IMR-90 (cell line): Measurements from ENCODE around the gene PTPRN2. TPM values are rescaled to one million over a fixed set of nuclear protein-coding genes. Genes with fewer than 3 reads are reported as not detected.

Source experiments
- ATAC-seq: fragments of 200-7000 bp; cut with Tn5 transposase; 2 replicates; pipeline ENCODE4 v1.9.1; 2020; ENCODE audit warnings: low read depth, mild to moderate bottlenecking, moderate library complexity
- BruUV-seq: library from RNA; stranded (reverse); fragments of 400-500 nt; replicated peaks from 2 replicates; lab custom pipeline; 2021; lab: Mats Ljungman, UMichigan
- CTCF ChIA-PET: fragments of 300-600 bp; formaldehyde crosslinking; extraction: SDS; loops from one replicate; lab custom pipeline; 2021; ENCODE audit warnings: antibody characterized with exemption; lab: Yijun Ruan, JAX
- POLR2A ChIA-PET: fragments of 300-600 bp; sonication (Branson Sonifier 250); formaldehyde crosslinking; loops from one replicate; lab custom pipeline; 2022; ENCODE audit warnings: antibody characterized with exemption; ENCODE audit not compliant: unreplicated experiment; lab: Charles Lee
- DNase-seq: peaks from one replicate; pipeline ENCODE4 v3.0.0; 2013
- H2AFZ ChIP-seq: replicated peaks from 2 replicates; pipeline ENCODE3; 2013; ENCODE audit warnings: low read length, mild to moderate bottlenecking; ENCODE audit not compliant: poor library complexity
- H2AK5ac ChIP-seq: 2 replicates; pipeline ENCODE4 v1.6.1; 2013; ENCODE audit warnings: low read depth, low read length, inconsistent platforms
- H2AK9ac ChIP-seq: replicated peaks from 2 replicates; pipeline ENCODE3; 2013; ENCODE audit warnings: mild to moderate bottlenecking, low read depth, low read length, moderate library complexity; ENCODE audit not compliant: poor library complexity
- H2BK120ac ChIP-seq: 2 replicates; pipeline ENCODE4 v1.6.1; 2013; ENCODE audit warnings: low read depth, low read length, inconsistent platforms
- H2BK15ac ChIP-seq: 3 replicates; pipeline ENCODE4 v1.6.1; 2013; ENCODE audit warnings: low read depth, low read length, inconsistent platforms
- H2BK20ac ChIP-seq: 2 replicates; pipeline ENCODE4 v1.6.1; 2013; ENCODE audit warnings: low read depth, mild to moderate bottlenecking, inconsistent platforms, low read length, moderate library complexity
- H2BK5ac ChIP-seq: 2 replicates; pipeline ENCODE4 v1.6.1; 2013; ENCODE audit warnings: mild to moderate bottlenecking, low read depth, low read length, inconsistent platforms; ENCODE audit not compliant: poor library complexity, severe bottlenecking
- H3K14ac ChIP-seq: replicated peaks from 2 replicates; pipeline ENCODE4 v1.6.1; 2013; ENCODE audit warnings: low read depth, low read length, inconsistent platforms
- H3K18ac ChIP-seq: 2 replicates; pipeline ENCODE4 v1.6.1; 2013; ENCODE audit warnings: low read depth, low read length, control low read depth
- H3K23ac ChIP-seq: 2 replicates; pipeline ENCODE4 v1.6.1; 2013; ENCODE audit warnings: low read depth, low read length, inconsistent platforms
- H3K27ac ChIP-seq: 2 replicates; pipeline ENCODE4 v1.5.1; 2013; ENCODE audit warnings: mild to moderate bottlenecking, control low read depth, low read length; ENCODE audit not compliant: insufficient read depth
- H3K27me3 ChIP-seq: 2 replicates; pipeline ENCODE4 v1.6.1; 2013; ENCODE audit warnings: low read length; ENCODE audit not compliant: control insufficient read depth, insufficient read depth
- H3K36me3 ChIP-seq: 2 replicates; pipeline ENCODE4 v1.6.1; 2013; ENCODE audit warnings: low read length, mixed read lengths; ENCODE audit not compliant: control insufficient read depth, insufficient read depth
- H3K4ac ChIP-seq: 2 replicates; pipeline ENCODE4 v1.6.1; 2013; ENCODE audit warnings: low read depth, low read length, inconsistent platforms
- H3K4me1 ChIP-seq: 2 replicates; pipeline ENCODE4 v1.6.1; 2013; ENCODE audit warnings: low read length, mixed read lengths; ENCODE audit not compliant: control insufficient read depth, insufficient read depth
- H3K4me2 ChIP-seq: 2 replicates; pipeline ENCODE4 v1.6.1; 2013; ENCODE audit warnings: low read depth, mild to moderate bottlenecking, control low read depth, low read length, moderate library complexity
- H3K4me3 ChIP-seq: 2 replicates; pipeline ENCODE4 v1.5.1; 2013; ENCODE audit warnings: low read depth, mild to moderate bottlenecking, control low read depth, low read length, moderate library complexity; ENCODE audit not compliant: insufficient read depth
- H3K56ac ChIP-seq: 2 replicates; pipeline ENCODE4 v1.6.1; 2013; ENCODE audit warnings: low read length, inconsistent platforms; ENCODE audit not compliant: insufficient read depth; ENCODE audit errors: extremely low read depth
- H3K79me1 ChIP-seq, 2 experiments: 2 replicates each; pipeline ENCODE4 v1.6.1; 2013; ENCODE audit warnings: low read length in 2 of 2, inconsistent platforms in 1 of 2, low read depth in 1 of 2
- H3K9ac ChIP-seq: 2 replicates; pipeline ENCODE4 v1.6.1; 2013; ENCODE audit warnings: low read depth, low read length, control low read depth
- H3K9me1 ChIP-seq: 2 replicates; pipeline ENCODE4 v1.6.1; 2013; ENCODE audit warnings: low read length, inconsistent platforms; ENCODE audit not compliant: insufficient read depth
- H3K9me3 ChIP-seq: 2 replicates; pipeline ENCODE4 v1.6.1; 2013; ENCODE audit warnings: low read length; ENCODE audit not compliant: control insufficient read depth, insufficient read depth
- H4K20me1 ChIP-seq: 2 replicates; pipeline ENCODE4 v1.6.1; 2013; ENCODE audit warnings: low read length, inconsistent platforms; ENCODE audit not compliant: insufficient read depth
- H4K5ac ChIP-seq: 2 replicates; pipeline ENCODE4 v1.6.1; 2013; ENCODE audit warnings: mild to moderate bottlenecking, low read depth, low read length, control low read depth
- H4K8ac ChIP-seq, 2 experiments: 2 replicates each; pipeline ENCODE4 v1.6.1; 2013; ENCODE audit warnings: low read depth in 2 of 2, low read length in 2 of 2, control low read depth in 1 of 2, inconsistent platforms in 1 of 2
- H4K91ac ChIP-seq: 2 replicates; pipeline ENCODE4 v1.6.1; 2013; ENCODE audit warnings: low read depth, low read length, inconsistent platforms; ENCODE audit not compliant: insufficient read depth
- BHLHE40 ChIP-seq: fragments of 150-350 bp; IDR thresholded peaks from 2 replicates; pipeline ENCODE4 v1.6.1; 2016; ENCODE audit warnings: mild to moderate bottlenecking, low read depth, low read length
- CEBPB ChIP-seq: IDR thresholded peaks from 2 replicates; pipeline ENCODE4 v1.6.1; 2012; ENCODE audit warnings: low read depth, low read length, improper control_type of control experiment
- CHD1 ChIP-seq: IDR thresholded peaks from 2 replicates; pipeline ENCODE4 v1.6.1; 2012; ENCODE audit warnings: low read depth, low read length, improper control_type of control experiment
- FOS ChIP-seq: fragments of 150-350 bp; IDR thresholded peaks from 2 replicates; pipeline ENCODE4 v1.6.1; 2016; ENCODE audit warnings: low read depth, low read length
- MAFK ChIP-seq: IDR thresholded peaks from 2 replicates; pipeline ENCODE4 v1.6.1; 2012; ENCODE audit warnings: low read depth, low read length, improper control_type of control experiment
- MAZ ChIP-seq: IDR thresholded peaks from 2 replicates; pipeline ENCODE4 v1.6.1; 2012; ENCODE audit warnings: low read depth, mild to moderate bottlenecking, low read length, improper control_type of control experiment, moderate library complexity, borderline replicate concordance
- MXI1 ChIP-seq: IDR thresholded peaks from 2 replicates; pipeline ENCODE4 v1.6.1; 2012; ENCODE audit warnings: low read depth, mild to moderate bottlenecking, low read length, moderate library complexity, borderline replicate concordance
- NFE2L2 ChIP-seq: fragments of 150-350 bp; IDR thresholded peaks from 2 replicates; pipeline ENCODE4 v1.6.1; 2016; ENCODE audit warnings: low read depth, mild to moderate bottlenecking, low read length
- POLR2A ChIP-seq: IDR thresholded peaks from 2 replicates; pipeline ENCODE4 v1.6.1; 2012; ENCODE audit warnings: mild to moderate bottlenecking, low read depth, low read length
- RAD21 ChIP-seq: IDR thresholded peaks from 2 replicates; pipeline ENCODE4 v1.6.1; 2012; ENCODE audit warnings: low read length, improper control_type of control experiment
- RCOR1 ChIP-seq: IDR thresholded peaks from 2 replicates; pipeline ENCODE4 v1.6.1; 2012; ENCODE audit warnings: mild to moderate bottlenecking, low read length, improper control_type of control experiment; ENCODE audit not compliant: insufficient replicate concordance
- RFX5 ChIP-seq: IDR thresholded peaks from 2 replicates; pipeline ENCODE4 v1.8.0; 2012; ENCODE audit warnings: low read depth, mild to moderate bottlenecking, low read length, moderate library complexity
- SMC3 ChIP-seq: fragments of 150-350 bp; IDR thresholded peaks from 2 replicates; pipeline ENCODE4 v1.6.1; 2016; ENCODE audit warnings: low read depth, mild to moderate bottlenecking, antibody characterized with exemption, low read length, moderate library complexity
- WGBS, 2 experiments: methylation state at CpG; one replicate each; pipeline versions ENCODE4 v1.1.5 to v1.1.7; 2013; ENCODE audit warnings: missing lambda C conversion rate in 2 of 2; ENCODE audit not compliant: insufficient read length in 1 of 2; ENCODE audit errors: extremely low coverage in 2 of 2; 5-methylcytosine and 5-hydroxymethylcytosine counted together
- dilution Hi-C: fragments of 300-500 bp; cut with HindIII; formaldehyde crosslinking; loops from one replicate; pipeline ENCODE4 v1.14.3; 2018; ENCODE audit warnings: low sequenced_read_pairs; ENCODE audit not compliant: unreplicated experiment
- in situ Hi-C: fragments of 300-500 bp; cut with MboI; formaldehyde crosslinking; loops from 3 replicates; pipeline ENCODE4 v1.14.3; 2019; ENCODE audit warnings: low sequenced_read_pairs, inconsistent platforms, mixed read lengths
- intact Hi-C: fragments of 100-400 bp; cut with micrococcal nuclease; formaldehyde crosslinking; loops from 2 replicates; pipeline ENCODE4 v1.10.0; 2022
- polyA plus RNA-seq, 3 experiments: library from polyadenylated mRNA; depleted of rRNA; stranded (reverse); fragments of >200 nt; gene quantifications; 2 replicates each; pipeline ENCODE4 v1.2.3, GENCODE V29; 2012; ENCODE audit warnings: low replicate concordance in 1 of 3
- total RNA-seq: library from RNA; depleted of rRNA; stranded (reverse); fragments of >200 nt; gene quantifications from 2 replicates; pipeline ENCODE4 v1.2.3, GENCODE V29; 2012
- TF ChIP-seq, protein P1 (sequence below): fragments of 150-350 bp; IDR thresholded peaks from 2 replicates; pipeline ENCODE4 v1.6.1; 2016; ENCODE audit warnings: low read depth, mild to moderate bottlenecking, low read length, moderate library complexity, borderline replicate concordance
- TF ChIP-seq, protein P2 (sequence below): fragments of 150-350 bp; IDR thresholded peaks from 2 replicates; pipeline ENCODE4 v1.6.1; 2017; ENCODE audit warnings: mild to moderate bottlenecking, antibody characterized with exemption, low read length, low read depth

The PTPRN2 gene
- total and polyA plus RNA-seq, 2 of the 4 experiments (the other 2 are of a cell fraction): 0.03 TPM; not detected in 1

DNA sequence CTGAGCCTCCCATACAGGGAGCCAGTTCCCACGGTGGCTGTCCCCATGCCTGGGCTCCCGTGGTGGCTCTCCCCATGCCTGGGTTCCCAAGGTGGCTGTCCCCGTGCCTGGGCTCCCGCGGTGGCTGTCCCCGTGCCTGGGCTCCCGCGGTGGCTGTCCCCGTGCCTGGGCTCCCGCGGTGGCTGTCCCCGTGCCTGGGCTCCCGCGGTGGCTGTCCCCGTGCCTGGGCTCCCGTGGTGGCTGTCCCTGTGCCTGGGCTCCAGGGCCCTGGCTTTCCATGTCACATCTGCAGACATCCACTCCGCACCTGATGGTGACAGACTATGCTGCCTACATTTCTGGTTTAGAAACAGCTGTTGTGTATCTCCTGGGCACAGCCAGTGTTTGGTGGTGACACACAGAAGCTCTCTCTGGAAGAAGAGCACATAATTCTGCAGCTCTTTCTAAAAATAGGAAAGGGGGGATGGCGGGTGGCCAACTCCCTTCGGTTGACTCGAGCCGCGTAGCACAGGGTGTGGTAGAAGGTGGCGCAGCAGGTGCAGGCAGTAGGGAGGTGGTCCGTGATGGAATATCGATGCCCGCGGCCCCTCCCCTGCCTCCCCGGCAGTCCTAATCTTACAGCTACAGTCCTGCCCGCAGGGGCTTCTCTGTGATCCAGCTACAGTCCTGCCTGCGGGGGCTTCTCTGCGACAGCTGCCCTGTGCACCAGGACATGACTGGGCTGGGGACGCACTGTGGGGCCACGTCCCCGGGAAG is 999.6 kb downstream of the PTPRN2 start:
- ATAC-seq (no peak), DNase-seq (no peak)
- TF ChIP-seq CEBPB (no peak), BHLHE40 (no peak), MXI1 (no peak), FOS (no peak), RFX5 (no peak), MAZ (no peak), RAD21 (no peak), RCOR1 (no peak), CHD1 (no peak), MAFK (no peak), NFE2L2 (no peak), POLR2A (no peak), SMC3 (no peak)
- TF ChIP-seq, protein P1, sequence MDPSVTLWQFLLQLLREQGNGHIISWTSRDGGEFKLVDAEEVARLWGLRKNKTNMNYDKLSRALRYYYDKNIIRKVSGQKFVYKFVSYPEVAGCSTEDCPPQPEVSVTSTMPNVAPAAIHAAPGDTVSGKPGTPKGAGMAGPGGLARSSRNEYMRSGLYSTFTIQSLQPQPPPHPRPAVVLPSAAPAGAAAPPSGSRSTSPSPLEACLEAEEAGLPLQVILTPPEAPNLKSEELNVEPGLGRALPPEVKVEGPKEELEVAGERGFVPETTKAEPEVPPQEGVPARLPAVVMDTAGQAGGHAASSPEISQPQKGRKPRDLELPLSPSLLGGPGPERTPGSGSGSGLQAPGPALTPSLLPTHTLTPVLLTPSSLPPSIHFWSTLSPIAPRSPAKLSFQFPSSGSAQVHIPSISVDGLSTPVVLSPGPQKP: no peak
- TF ChIP-seq, protein P2, sequence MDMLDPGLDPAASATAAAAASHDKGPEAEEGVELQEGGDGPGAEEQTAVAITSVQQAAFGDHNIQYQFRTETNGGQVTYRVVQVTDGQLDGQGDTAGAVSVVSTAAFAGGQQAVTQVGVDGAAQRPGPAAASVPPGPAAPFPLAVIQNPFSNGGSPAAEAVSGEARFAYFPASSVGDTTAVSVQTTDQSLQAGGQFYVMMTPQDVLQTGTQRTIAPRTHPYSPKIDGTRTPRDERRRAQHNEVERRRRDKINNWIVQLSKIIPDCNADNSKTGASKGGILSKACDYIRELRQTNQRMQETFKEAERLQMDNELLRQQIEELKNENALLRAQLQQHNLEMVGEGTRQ: no peak
- peaks cover 65% of the 10 kb centered on the region for H3K9me3 ChIP-seq
- no peak overlapping the region for H3K23ac ChIP-seq
- H3K4me3 ChIP-seq: no peak overlapping the region
- H4K8ac ChIP-seq: no peak overlapping the region
- H2BK15ac ChIP-seq: no peak overlapping the region
- H3K4me1 ChIP-seq: no peaks in the 10 kb centered on the region
- intact Hi-C loops: no loop called here
- H2BK120ac ChIP-seq: no peak overlapping the region
- no peak overlapping the region for H2AK9ac ChIP-seq
- H3K18ac ChIP-seq: no peak overlapping the region
- ChIA-PET POLR2A (no interaction called here), CTCF (no interaction called here)
- H4K20me1 ChIP-seq: no peaks in the 10 kb centered on the region
- no peak overlapping the region for H2BK20ac ChIP-seq
- no peaks in the 10 kb centered on the region for H3K9me1 ChIP-seq
- BruUV-seq: no TSS peak
- no peaks in the 10 kb centered on the region for H3K36me3 ChIP-seq
- in situ Hi-C loops: no loop called here
- 47% methylated on average over 12 of the region's 34 CpGs; no CpG with 5 or more reads in 1 of the 2 experiments for WGBS, 2 experiments
- H3K56ac ChIP-seq: no peak overlapping the region
- no peaks in the 10 kb centered on the region for H3K27me3 ChIP-seq
- no peak overlapping the region for H3K4me2 ChIP-seq
- dilution Hi-C loops: no loop called here
- no peak overlapping the region for H4K5ac ChIP-seq
- no peak overlapping the region for H3K27ac ChIP-seq
- H3K14ac ChIP-seq: no peak overlapping the region
- H3K4ac ChIP-seq: no peak overlapping the region
- H4K91ac ChIP-seq: no peak overlapping the region
- H2AK5ac ChIP-seq: no peak overlapping the region
- no peaks in the 10 kb centered on the region for H3K79me1 ChIP-seq
- H2AFZ ChIP-seq: no peak overlapping the region
- H3K9ac ChIP-seq: no peak overlapping the region
- no peak overlapping the region for H2BK5ac ChIP-seq
